ENCODE results near the gene ENTPD1.

ENTPD1 gene

DNA sequence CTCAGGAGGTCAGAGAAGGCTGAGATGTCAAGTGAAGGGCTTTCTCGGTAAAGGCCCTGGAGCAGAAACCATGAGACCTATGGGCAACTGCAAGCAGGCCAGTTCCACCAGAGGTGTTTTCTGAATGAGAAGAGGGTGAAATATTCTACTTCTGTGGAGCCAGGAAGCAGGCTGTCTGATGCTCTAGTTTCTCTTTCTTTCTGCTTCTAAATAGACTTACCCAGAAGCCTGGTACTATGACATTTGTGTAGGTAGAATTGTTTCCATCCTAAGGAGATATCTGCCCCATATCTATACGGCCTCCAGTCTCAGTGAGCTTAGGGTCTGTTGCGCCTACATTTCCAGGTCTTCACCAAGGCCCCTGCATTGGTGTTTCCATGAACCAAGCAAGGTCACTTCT lies 78.4 kb downstream of the ENTPD1 start:
- H3K4me3 ChIP-seq (ENCODE audit: low read depth, low read length): no peak overlapping the region
- TF ChIP-seq, protein P1, sequence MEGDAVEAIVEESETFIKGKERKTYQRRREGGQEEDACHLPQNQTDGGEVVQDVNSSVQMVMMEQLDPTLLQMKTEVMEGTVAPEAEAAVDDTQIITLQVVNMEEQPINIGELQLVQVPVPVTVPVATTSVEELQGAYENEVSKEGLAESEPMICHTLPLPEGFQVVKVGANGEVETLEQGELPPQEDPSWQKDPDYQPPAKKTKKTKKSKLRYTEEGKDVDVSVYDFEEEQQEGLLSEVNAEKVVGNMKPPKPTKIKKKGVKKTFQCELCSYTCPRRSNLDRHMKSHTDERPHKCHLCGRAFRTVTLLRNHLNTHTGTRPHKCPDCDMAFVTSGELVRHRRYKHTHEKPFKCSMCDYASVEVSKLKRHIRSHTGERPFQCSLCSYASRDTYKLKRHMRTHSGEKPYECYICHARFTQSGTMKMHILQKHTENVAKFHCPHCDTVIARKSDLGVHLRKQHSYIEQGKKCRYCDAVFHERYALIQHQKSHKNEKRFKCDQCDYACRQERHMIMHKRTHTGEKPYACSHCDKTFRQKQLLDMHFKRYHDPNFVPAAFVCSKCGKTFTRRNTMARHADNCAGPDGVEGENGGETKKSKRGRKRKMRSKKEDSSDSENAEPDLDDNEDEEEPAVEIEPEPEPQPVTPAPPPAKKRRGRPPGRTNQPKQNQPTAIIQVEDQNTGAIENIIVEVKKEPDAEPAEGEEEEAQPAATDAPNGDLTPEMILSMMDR (IDR thresholded peaks at IDR 0.05; ENCODE audit: borderline replicate concordance, insufficient read depth, low read depth, low read length): no peak

DNA sequence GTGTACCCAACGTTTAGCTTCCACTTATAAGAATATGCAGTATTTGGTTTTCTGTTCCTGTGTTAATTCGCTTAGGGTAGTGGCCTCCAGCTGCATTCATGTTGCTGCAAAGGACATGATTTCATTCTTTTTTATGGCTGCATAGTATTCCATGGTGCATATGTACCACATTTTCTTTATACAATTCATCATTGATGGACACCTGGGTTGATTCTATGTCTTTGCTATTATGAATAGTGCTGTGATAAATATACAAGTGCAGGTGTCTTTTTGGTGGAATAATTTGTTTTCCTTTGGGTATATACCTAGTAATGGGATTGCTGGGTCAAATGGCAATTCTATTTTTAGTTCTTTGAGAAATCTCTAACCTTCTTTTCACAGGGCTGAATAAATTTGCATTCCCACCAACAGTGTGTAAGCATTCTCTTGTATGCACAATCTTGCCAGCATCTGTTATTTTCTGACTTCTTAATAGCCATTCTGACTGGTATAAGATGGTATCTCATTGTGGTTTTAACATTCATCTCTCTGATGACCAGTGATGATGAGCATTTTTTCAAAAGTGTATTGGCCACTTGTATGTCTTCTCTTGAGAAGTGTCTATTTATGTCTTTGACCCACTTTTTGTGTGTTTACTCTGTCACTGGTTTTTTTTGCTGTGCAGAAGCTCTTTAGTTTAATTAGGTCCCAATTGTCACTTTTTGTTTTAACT lies 79.3 kb downstream of the ENTPD1 start:
- TF ChIP-seq, protein P1 (IDR thresholded peaks at IDR 0.05; ENCODE audit: borderline replicate concordance, insufficient read depth, low read depth, low read length): no peak
- H3K4me3 ChIP-seq (ENCODE audit: low read depth, low read length): no peak overlapping the region

DNA sequence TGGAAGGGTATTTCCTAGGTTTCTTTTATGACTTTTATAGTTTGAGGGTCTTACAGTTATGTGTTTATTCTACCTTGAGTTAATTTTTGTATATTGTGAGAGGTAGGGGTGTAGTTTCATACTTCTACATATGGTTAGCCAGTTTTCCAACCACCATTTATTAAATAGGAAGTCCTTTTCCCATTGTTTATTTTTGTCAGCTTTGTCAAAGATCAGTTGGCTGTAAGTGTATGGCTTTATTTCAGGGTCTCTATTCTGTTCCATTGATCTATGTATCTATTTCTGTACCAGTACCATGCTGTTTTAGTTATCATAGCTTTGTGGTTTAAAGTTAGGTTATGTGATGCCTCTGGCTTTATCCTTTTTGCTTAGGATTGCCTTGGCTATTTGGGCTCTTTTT lies 79.9 kb downstream of the ENTPD1 start:
- TF ChIP-seq, protein P1 (IDR thresholded peaks at IDR 0.05; ENCODE audit: borderline replicate concordance, insufficient read depth, low read depth, low read length): no peak
- no peak overlapping the region for H3K4me3 ChIP-seq (ENCODE audit: low read depth, low read length)

DNA sequence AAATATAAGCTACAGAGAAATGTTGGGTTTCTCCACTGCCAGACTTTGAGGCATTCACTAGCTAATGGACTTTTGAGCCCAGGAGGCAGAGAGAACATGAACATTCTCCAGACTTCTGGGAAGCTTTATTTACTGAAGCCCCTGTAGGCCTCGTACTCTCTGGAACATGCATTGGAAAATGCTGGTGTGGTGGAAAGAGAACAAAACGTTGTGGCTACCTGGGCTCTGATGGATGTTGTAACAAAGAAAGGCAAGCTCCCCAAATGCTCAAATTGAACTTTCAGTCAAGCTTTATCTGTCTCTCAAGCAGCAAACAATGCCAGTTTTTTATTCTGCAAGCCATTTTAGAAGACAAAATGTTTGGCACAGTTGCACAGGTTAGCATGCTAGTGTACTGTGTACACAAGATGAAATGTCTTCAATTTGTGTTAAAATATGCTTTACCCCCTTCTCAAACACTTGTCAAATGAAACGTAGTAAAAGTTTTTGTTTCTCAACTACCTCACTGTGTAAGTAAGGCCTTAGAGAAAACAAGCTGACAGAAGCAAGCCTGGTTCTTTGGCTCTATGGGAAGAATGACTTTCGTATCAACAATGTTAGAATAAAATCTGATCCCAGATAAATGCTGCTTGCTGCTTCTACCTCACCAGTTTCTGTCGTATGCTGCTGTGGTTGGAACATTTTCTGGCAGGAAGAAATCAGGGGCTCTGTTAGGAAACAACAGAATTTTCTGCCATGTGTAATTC lies 80.8 kb downstream of the ENTPD1 start:
- TF ChIP-seq, protein P1 (IDR thresholded peaks at IDR 0.05; ENCODE audit: borderline replicate concordance, insufficient read depth, low read depth, low read length): no peak
- no peak overlapping the region for H3K4me3 ChIP-seq (ENCODE audit: low read depth, low read length)

DNA sequence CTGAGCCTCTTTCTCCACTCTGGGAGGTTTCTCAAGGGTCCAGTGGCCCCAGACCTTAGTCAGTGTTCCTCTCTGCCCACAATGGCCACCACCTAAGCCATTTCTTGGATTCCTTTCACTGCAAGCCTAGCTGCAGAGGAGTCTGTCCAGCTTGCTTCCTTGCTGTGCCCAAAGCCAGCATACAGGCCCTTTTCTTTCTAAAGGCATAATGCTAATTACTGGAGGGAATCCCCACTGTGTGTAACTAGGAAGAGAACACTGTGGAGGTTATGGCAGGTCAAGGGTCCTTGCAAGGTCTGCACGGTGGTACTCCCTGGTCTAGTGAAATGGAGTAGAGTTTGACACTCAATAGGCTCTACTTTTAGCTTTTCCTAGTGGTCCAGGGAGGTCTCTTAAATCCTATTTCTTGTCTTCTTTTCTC lies 81.4 kb downstream of the ENTPD1 start:
- H3K4me3 ChIP-seq (ENCODE audit: low read depth, low read length): no peak overlapping the region
- TF ChIP-seq, protein P1 (IDR thresholded peaks at IDR 0.05; ENCODE audit: borderline replicate concordance, insufficient read depth, low read depth, low read length): no peak

DNA sequence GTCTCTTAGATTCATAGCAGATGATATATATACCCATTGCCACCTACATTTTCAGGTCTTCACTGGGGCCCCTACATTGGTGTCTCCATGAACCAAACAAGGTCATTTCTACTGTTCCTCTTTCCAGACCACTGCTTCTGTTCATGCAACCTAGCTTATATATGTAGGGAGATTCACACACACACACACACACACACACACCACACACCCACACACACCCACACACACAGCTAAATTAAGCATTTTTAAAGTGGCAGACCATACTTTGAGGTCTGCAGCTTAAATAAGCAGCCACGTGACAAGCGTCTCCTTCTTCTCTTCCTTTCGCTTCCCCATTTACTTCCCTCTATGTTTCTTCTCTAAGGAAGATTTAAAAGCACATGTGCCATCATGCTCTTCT lies 81.8 kb downstream of the ENTPD1 start:
- no peak overlapping the region for H3K4me3 ChIP-seq (ENCODE audit: low read depth, low read length)
- TF ChIP-seq, protein P1 (IDR thresholded peaks at IDR 0.05; ENCODE audit: borderline replicate concordance, insufficient read depth, low read depth, low read length): no peak

DNA sequence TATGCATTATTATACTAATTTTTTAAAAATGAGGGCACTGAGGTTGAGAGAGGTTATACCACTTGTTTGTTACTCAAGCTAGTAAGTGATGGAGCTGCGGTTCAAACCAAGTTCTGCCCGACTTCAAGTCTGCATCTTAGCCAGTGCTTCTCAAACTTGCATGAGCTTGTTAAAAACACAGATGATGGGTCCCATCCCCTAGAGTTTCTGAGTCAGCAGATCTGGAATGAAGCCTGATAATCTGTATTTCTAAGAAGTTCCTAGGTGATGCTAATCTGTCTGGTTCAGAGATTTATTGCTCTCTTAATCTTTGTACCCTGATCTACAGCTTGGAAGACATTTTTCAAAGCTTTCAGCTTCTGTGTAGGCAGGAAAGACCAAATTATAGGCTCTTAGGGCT lies 84.2 kb downstream of the ENTPD1 start:
- TF ChIP-seq, protein P1 (IDR thresholded peaks at IDR 0.05; ENCODE audit: borderline replicate concordance, insufficient read depth, low read depth, low read length): no peak
- H3K4me3 ChIP-seq (ENCODE audit: low read depth, low read length): no peak overlapping the region
